ENCODE data around the gene EVC2. TPM values are rescaled to one million over a fixed set of nuclear protein-coding genes. Genes with fewer than 3 reads are reported as not detected.

The EVC2 gene
- total RNA-seq, 2 donors from 2014 or later = 21.4 to 24.2 TPM

- no peak for TF ChIP-seq CTCF (IDR thresholded peaks at IDR 0.05)
- Histone ChIP-seq H3K4me3 (no peak overlapping the region), H3K27ac (no peak overlapping the region), H3K9me3 (no peaks in the 10 kb centered on the region), H3K27me3 (replicated peaks; ENCODE audit: insufficient read depth) (no peaks in the 10 kb centered on the region), H3K36me3 (peaks cover 6% of the 10 kb centered on the region), H3K4me1 (ENCODE audit: control insufficient read depth in 1 of 2, low read depth in 2 of 2) (no peaks in the 10 kb centered on the region)
- ATAC-seq (ENCODE audit: insufficient number of reproducible peaks, low FRiP score, low read depth) = no peak
- no peak for DNase-seq (ENCODE audit: low spot score)
Measured at GRCh38 chr4:5547651-5548249, 160.6 kb downstream of the EVC2 start.

GRCh38 chr4:5545271-5545670 is 163.1 kb downstream of the EVC2 start:
- Histone ChIP-seq H3K4me1 (ENCODE audit: control insufficient read depth in 1 of 2, low read depth in 2 of 2) (no peaks in the 10 kb centered on the region), H3K36me3 (peaks cover 2% of the 10 kb centered on the region), H3K9me3 (no peaks in the 10 kb centered on the region), H3K4me3 (no peak overlapping the region), H3K27me3 (replicated peaks; ENCODE audit: insufficient read depth) (no peaks in the 10 kb centered on the region), H3K27ac (no peak overlapping the region)
- DNase-seq (ENCODE audit: low spot score) (no peak), ATAC-seq (ENCODE audit: insufficient number of reproducible peaks, low FRiP score, low read depth) (no peak)
- no peak for TF ChIP-seq CTCF (IDR thresholded peaks at IDR 0.05)

- Histone ChIP-seq H3K9me3 (no peaks in the 10 kb centered on the region), H3K36me3 (no peaks in the 10 kb centered on the region), H3K4me1 (ENCODE audit: control insufficient read depth in 1 of 2, low read depth in 2 of 2) (no peaks in the 10 kb centered on the region), H3K27me3 (replicated peaks; ENCODE audit: insufficient read depth) (no peaks in the 10 kb centered on the region), H3K4me3 (no peak overlapping the region), H3K27ac (no peak overlapping the region)
- DNase-seq (ENCODE audit: low spot score) (no peak), ATAC-seq (ENCODE audit: insufficient number of reproducible peaks, low FRiP score, low read depth) (no peak)
- no peak for TF ChIP-seq CTCF (IDR thresholded peaks at IDR 0.05)
Measured at GRCh38 chr4:5544762-5545161, 163.6 kb downstream of the EVC2 start.

GRCh38 chr4:5543681-5544080 is 164.7 kb downstream of the EVC2 start:
- no peaks in the 10 kb centered on the region for H3K36me3 ChIP-seq
- TF ChIP-seq CTCF (IDR thresholded peaks at IDR 0.05) = no peak
- H3K27ac ChIP-seq = no peak overlapping the region
- no peaks in the 10 kb centered on the region for H3K4me1 ChIP-seq (ENCODE audit: control insufficient read depth in 1 of 2, low read depth in 2 of 2)
- no peak for ATAC-seq (ENCODE audit: insufficient number of reproducible peaks, low FRiP score, low read depth)
- H3K9me3 ChIP-seq = no peaks in the 10 kb centered on the region
- no peak for DNase-seq (ENCODE audit: low spot score)
- H3K27me3 ChIP-seq (replicated peaks; ENCODE audit: insufficient read depth) = no peaks in the 10 kb centered on the region
- no peak overlapping the region for H3K4me3 ChIP-seq

- Histone ChIP-seq H3K27me3 (replicated peaks; ENCODE audit: insufficient read depth) (no peaks in the 10 kb centered on the region), H3K9me3 (no peaks in the 10 kb centered on the region), H3K36me3 (no peaks in the 10 kb centered on the region), H3K4me1 (ENCODE audit: control insufficient read depth in 1 of 2, low read depth in 2 of 2) (no peaks in the 10 kb centered on the region), H3K27ac (no peak overlapping the region), H3K4me3 (no peak overlapping the region)
- DNase-seq (ENCODE audit: low spot score) (no peak), ATAC-seq (ENCODE audit: insufficient number of reproducible peaks, low FRiP score, low read depth) (no peak)
- no peak for TF ChIP-seq CTCF (IDR thresholded peaks at IDR 0.05)
Measured at GRCh38 chr4:5541169-5541568, 167.2 kb downstream of the EVC2 start.
